ENCODE data around the gene LRRC3C.
"Not testable (repeated sequence)": the region's sequence is repeated elsewhere in the genome, so short reads cannot be mapped to it uniquely, and the experiment has no call there.

Gene LRRC3C

GRCh38 chr17:39924691-39925055 lies 2.9 kb upstream of the LRRC3C start:
- DNase-seq, result peak in 1 of 2 donors; percentile 21

- no peak for DNase-seq
These were observed 2.0 kb upstream of the LRRC3C start for GRCh38 chr17:39925282-39926134.

GRCh38 chr17:39926135-39926587 lies 1.4 kb upstream of the LRRC3C start:
- DNase-seq, result peak in 1 of 2 donors; percentile 38

GRCh38 chr17:39926588-39927100 lies 888 bp upstream of the LRRC3C start:
- peak; percentile 21 to 77 for DNase-seq

GRCh38 chr17:39927929-39928857 lies 661 bp downstream of the LRRC3C start:
- no peak for DNase-seq

GRCh38 chr17:39928858-39929645 lies 1.5 kb downstream of the LRRC3C start:
- DNase-seq, result no peak

GRCh38 chr17:39929646-39930407 lies 2.3 kb downstream of the LRRC3C start:
- DNase-seq, result no peak

GRCh38 chr17:39933912-39934311 lies 6.4 kb downstream of the LRRC3C start:
- no peak for DNase-seq

- DNase-seq, result no peak
These were observed 6.8 kb downstream of the LRRC3C start for GRCh38 chr17:39934324-39934723.

- DNase-seq, result no peak
These were observed 8.4 kb downstream of the LRRC3C start for GRCh38 chr17:39935909-39936308.

GRCh38 chr17:39937447-39937846 lies 9.9 kb downstream of the LRRC3C start:
- DNase-seq, result no peak

GRCh38 chr17:39938140-39938869 lies 10.8 kb downstream of the LRRC3C start:
- DNase-seq, result no peak

- DNase-seq, result no peak
These were observed 11.6 kb downstream of the LRRC3C start for GRCh38 chr17:39939106-39939505.

- peak; percentile 18 to 48 for DNase-seq
These were observed 12.3 kb downstream of the LRRC3C start for GRCh38 chr17:39939588-39940419.

GRCh38 chr17:39943702-39944392 lies 16.3 kb downstream of the LRRC3C start:
- no peak for DNase-seq

GRCh38 chr17:39944393-39944711 lies 16.8 kb downstream of the LRRC3C start:
- DNase-seq, result no peak

- DNase-seq, result no peak
These were observed 19.2 kb downstream of the LRRC3C start for GRCh38 chr17:39946551-39947330.

- not testable (repeated sequence) for DNase-seq
These were observed 20.9 kb downstream of the LRRC3C start for GRCh38 chr17:39948489-39948828.

- no peak for DNase-seq
These were observed 21.5 kb downstream of the LRRC3C start for GRCh38 chr17:39949028-39949427.

All from CD4-positive, alpha-beta T cell treated with Interferon alpha-2 for 1 hour (primary cell).